ENCODE measurements around the gene PREP.

The PREP gene

GRCh38 chr6:105302617-105303128 lies 100.2 kb downstream of the PREP start:
- no peak for DNase-seq

GRCh38 chr6:105301756-105302616 lies 100.9 kb downstream of the PREP start:
- DNase-seq, result no peak

GRCh38 chr6:105301072-105301503 lies 101.8 kb downstream of the PREP start:
- no peak for DNase-seq

- DNase-seq, result no peak
Observed at GRCh38 chr6:105300090-105300489, 102.8 kb downstream of the PREP start.

- no peak for DNase-seq
Observed at GRCh38 chr6:105294129-105294528, 108.8 kb downstream of the PREP start.

- no peak for DNase-seq
Observed at GRCh38 chr6:105292689-105293339, 110.1 kb downstream of the PREP start.

GRCh38 chr6:105291525-105291924 lies 111.4 kb downstream of the PREP start:
- no peak for DNase-seq

- no peak for DNase-seq
Observed at GRCh38 chr6:105282631-105283585, 120.0 kb downstream of the PREP start.

GRCh38 chr6:105280033-105280432 lies 122.8 kb downstream of the PREP start:
- DNase-seq, result no peak

- DNase-seq, result no peak
Observed at GRCh38 chr6:105279463-105279862, 123.4 kb downstream of the PREP start.

- no peak for DNase-seq
Observed at GRCh38 chr6:105278813-105279212, 124.1 kb downstream of the PREP start.

- no peak for DNase-seq
Observed at GRCh38 chr6:105278035-105278434, 124.8 kb downstream of the PREP start.

- DNase-seq, result no peak
Observed at GRCh38 chr6:105276374-105276773, 126.5 kb downstream of the PREP start.

- no peak for DNase-seq
Observed at GRCh38 chr6:105275542-105275941, 127.3 kb downstream of the PREP start.

- no peak for DNase-seq
Observed at GRCh38 chr6:105274678-105275077, 128.2 kb downstream of the PREP start.

GRCh38 chr6:105273589-105273988 lies 129.3 kb downstream of the PREP start:
- DNase-seq, result no peak

- no peak for DNase-seq
Observed at GRCh38 chr6:105272786-105273185, 130.1 kb downstream of the PREP start.

- DNase-seq, result no peak
Observed at GRCh38 chr6:105270511-105270910, 132.4 kb downstream of the PREP start.

GRCh38 chr6:105269390-105269789 lies 133.5 kb downstream of the PREP start:
- no peak for DNase-seq

GRCh38 chr6:105263685-105264610 lies 138.9 kb downstream of the PREP start:
- no peak for DNase-seq

Measured in SIG-M5 (cell line).